Measurements from ENCODE around the gene STH.

DNA sequence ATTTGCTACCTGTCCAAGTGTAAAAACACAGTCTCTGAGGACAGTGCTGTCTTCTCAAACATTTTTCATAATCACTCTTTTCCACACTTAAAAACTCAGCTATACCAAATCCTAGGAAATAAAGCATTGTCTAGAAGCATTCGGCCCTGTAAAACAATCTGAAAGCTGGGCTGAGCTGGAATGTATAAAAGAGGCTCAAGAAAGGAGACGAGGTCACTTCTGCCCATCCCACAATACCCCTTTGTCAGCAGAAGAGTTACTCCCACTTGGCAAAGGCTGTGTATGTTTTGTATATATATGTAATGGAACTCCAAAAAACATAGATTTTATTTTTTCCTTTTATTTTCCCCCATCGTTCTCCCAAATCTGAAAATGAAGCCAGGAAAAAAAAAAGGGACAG is 43.9 kb downstream of the STH start:
- no peak for TF ChIP-seq ARNTL (CRISPR knock-in tag; IDR thresholded peaks at IDR 0.05; ENCODE audit: borderline replicate concordance, low read depth)
- no peak for TF ChIP-seq ZFP3 (CRISPR knock-in tag; IDR thresholded peaks at IDR 0.05)
- no peak for TF ChIP-seq POU6F1 (CRISPR knock-in tag; IDR thresholded peaks at IDR 0.05; ENCODE audit: borderline replicate concordance, low read depth)
- TF ChIP-seq ZNF8 (CRISPR knock-in tag; IDR thresholded peaks at IDR 0.05), result no peak
- no peak for TF ChIP-seq CREB5 (CRISPR knock-in tag; IDR thresholded peaks at IDR 0.05; ENCODE audit: low read depth)
- TF ChIP-seq, protein P1, sequence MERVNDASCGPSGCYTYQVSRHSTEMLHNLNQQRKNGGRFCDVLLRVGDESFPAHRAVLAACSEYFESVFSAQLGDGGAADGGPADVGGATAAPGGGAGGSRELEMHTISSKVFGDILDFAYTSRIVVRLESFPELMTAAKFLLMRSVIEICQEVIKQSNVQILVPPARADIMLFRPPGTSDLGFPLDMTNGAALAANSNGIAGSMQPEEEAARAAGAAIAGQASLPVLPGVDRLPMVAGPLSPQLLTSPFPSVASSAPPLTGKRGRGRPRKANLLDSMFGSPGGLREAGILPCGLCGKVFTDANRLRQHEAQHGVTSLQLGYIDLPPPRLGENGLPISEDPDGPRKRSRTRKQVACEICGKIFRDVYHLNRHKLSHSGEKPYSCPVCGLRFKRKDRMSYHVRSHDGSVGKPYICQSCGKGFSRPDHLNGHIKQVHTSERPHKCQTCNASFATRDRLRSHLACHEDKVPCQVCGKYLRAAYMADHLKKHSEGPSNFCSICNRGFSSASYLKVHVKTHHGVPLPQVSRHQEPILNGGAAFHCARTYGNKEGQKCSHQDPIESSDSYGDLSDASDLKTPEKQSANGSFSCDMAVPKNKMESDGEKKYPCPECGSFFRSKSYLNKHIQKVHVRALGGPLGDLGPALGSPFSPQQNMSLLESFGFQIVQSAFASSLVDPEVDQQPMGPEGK (CRISPR knock-in tag; IDR thresholded peaks at IDR 0.05; ENCODE audit: borderline replicate concordance), result no peak
- no peak for TF ChIP-seq RARB (CRISPR knock-in tag; IDR thresholded peaks at IDR 0.05)
- TF ChIP-seq CSDC2 (CRISPR knock-in tag; IDR thresholded peaks at IDR 0.05), result no peak
- TF ChIP-seq OSR1 (CRISPR knock-in tag; IDR thresholded peaks at IDR 0.05), result no peak
- no peak for TF ChIP-seq ISL1 (CRISPR knock-in tag; IDR thresholded peaks at IDR 0.05)
